Stimulated activated CD4-positive, alpha-beta T cell treated with anti-CD3 and anti-CD28 coated beads, Interleukin-1b, Interleukin-23, amount 100 ng/mL, for 1 hour (primary cell): ENCODE results near the gene TTLL1.

Experiments
- DNase-seq, 2 donors: peaks; one replicate each; pipeline ENCODE4 v3.0.0-alpha.2; 2020; ENCODE audit warnings: low read depth in 2 of 2

Gene TTLL1

DNA sequence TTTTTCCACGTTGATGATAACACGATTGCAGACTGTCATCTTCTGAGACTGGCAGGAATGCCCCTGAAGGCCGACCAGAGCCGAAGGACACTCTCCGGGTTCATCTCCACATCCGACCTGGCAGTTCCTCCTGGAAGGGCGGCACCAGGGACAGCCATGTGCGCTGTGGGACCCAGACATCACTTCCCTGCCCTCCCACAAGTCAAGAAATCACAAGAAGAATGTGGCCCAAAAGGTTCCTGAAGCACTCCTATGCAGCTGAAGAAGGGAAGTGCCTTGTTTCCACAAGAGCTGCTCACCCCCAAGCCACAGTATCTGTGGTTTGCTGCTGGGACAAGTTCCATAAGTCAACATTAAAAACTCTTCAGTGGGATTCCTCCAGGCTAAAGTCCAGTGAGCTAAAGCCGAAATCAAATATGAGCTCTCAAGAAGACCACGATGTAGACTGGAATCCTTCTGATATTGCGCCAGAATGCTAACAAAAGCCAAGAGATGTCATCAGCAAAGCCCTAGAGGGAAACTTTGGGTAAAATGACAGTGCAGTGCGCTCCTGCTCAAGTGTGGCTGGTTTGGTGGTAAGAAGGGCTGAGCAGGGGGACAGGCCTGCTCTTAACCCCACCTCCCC is 95.4 kb downstream of the TTLL1 start:
- no peak for DNase-seq

GRCh38 chr22:42992886-42993479 is 96.2 kb downstream of the TTLL1 start:
- DNase-seq, result no peak

DNA sequence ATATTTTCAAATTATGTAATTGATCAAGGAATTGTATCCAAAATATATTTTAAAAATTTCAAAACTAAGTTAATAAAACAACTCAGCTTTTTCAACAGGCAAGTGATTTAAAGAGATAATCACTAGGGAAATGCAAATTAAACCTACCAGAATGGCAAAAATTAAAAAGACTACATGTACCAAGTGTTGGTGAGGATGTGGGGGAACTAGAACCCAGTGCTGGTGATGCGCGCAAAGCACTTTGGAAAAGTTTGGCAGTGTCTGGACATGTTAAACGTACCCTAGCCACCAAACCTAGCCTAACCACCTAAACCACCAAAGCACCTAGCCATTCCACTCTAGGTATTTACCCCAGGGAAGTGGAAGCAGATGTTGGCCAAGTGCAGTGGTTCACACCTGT is 97.1 kb downstream of the TTLL1 start:
- DNase-seq, result no peak

GRCh38 chr22:42991010-42991651 is 98.1 kb downstream of the TTLL1 start:
- no peak for DNase-seq

GRCh38 chr22:42990131-42990838 is 98.9 kb downstream of the TTLL1 start:
- no peak for DNase-seq
